Glutamatergic neuron (in vitro differentiated cells): ENCODE results near the gene FOXO1. TPM values are rescaled to one million over a fixed set of nuclear protein-coding genes. Genes with fewer than 3 reads are reported as not detected.

Source experiments
- DNase-seq: peaks from one replicate; pipeline ENCODE4 v3.0.0; 2022
- H3K27ac Mint-ChIP-seq: one replicate; pipeline ENCODE4 v1.8.0; 2020; ENCODE audit warnings: mild to moderate bottlenecking, mixed read lengths, inconsistent platforms; ENCODE audit not compliant: unreplicated experiment
- H3K27me3 Mint-ChIP-seq: one replicate; pipeline ENCODE4 v1.8.0; 2020; ENCODE audit warnings: mild to moderate bottlenecking, moderate library complexity, mixed read lengths, inconsistent platforms; ENCODE audit not compliant: unreplicated experiment
- H3K36me3 Mint-ChIP-seq: one replicate; pipeline ENCODE4 v1.8.0; 2020; ENCODE audit warnings: mild to moderate bottlenecking, mixed read lengths, inconsistent platforms; ENCODE audit not compliant: unreplicated experiment
- H3K4me1 Mint-ChIP-seq: one replicate; pipeline ENCODE4 v1.8.0; 2020; ENCODE audit warnings: mild to moderate bottlenecking, low read depth, mixed read lengths, inconsistent platforms; ENCODE audit not compliant: unreplicated experiment
- H3K4me3 Mint-ChIP-seq: one replicate; pipeline ENCODE4 v1.8.0; 2020; ENCODE audit warnings: mild to moderate bottlenecking, mixed read lengths, inconsistent platforms; ENCODE audit not compliant: unreplicated experiment
- H3K9me3 Mint-ChIP-seq: one replicate; pipeline ENCODE4 v1.8.0; 2020; ENCODE audit warnings: mild to moderate bottlenecking, moderate library complexity, mixed read lengths, inconsistent platforms; ENCODE audit not compliant: unreplicated experiment
- total RNA-seq: library from RNA; stranded (reverse); fragmentation: NEBNext Ultra II Directional; extraction: Animal tissue kit (Norgen Biotek cat#: 25700); gene quantifications from one replicate; pipeline ENCODE4 v1.2.1, GENCODE V29; 2021; ENCODE audit not compliant: unreplicated experiment
- TF ChIP-seq, protein P1 (sequence below): fragments of 200-600 bp; sonication (generic); IDR thresholded peaks from one replicate; pipeline ENCODE4 v1.5.0; 2021; ENCODE audit not compliant: partially characterized antibody, unreplicated experiment

Gene FOXO1
- total RNA-seq, 1 donor from 2014 or later, result 1.4 TPM

DNA sequence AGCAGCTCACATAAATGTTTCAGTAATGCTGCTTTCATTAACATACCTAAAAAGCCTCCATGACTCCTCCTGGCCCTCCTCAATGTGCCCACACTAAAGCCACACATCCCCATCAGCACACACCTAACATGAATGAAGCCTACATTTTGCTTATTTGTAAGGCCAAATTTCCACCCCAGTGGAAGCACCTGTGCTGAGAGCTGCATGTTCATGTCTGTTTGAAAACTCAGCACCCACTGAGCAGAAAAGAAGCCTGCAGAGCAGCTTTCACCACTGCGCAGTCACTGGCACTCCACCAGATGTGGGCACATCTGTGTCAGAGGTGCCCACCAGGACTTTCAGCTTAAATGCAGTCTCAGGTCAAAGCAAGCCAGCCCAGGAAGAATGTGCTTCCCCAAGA, 93.5 kb downstream of the FOXO1 start:
- Mint-ChIP-seq H3K4me3 (no peak overlapping the region), H3K4me1 (no peaks in the 10 kb centered on the region), H3K9me3 (no peaks in the 10 kb centered on the region), H3K36me3 (no peaks in the 10 kb centered on the region), H3K27me3 (no peaks in the 10 kb centered on the region), H3K27ac (no peak overlapping the region)
- DNase-seq, result no peak
- TF ChIP-seq, protein P1, sequence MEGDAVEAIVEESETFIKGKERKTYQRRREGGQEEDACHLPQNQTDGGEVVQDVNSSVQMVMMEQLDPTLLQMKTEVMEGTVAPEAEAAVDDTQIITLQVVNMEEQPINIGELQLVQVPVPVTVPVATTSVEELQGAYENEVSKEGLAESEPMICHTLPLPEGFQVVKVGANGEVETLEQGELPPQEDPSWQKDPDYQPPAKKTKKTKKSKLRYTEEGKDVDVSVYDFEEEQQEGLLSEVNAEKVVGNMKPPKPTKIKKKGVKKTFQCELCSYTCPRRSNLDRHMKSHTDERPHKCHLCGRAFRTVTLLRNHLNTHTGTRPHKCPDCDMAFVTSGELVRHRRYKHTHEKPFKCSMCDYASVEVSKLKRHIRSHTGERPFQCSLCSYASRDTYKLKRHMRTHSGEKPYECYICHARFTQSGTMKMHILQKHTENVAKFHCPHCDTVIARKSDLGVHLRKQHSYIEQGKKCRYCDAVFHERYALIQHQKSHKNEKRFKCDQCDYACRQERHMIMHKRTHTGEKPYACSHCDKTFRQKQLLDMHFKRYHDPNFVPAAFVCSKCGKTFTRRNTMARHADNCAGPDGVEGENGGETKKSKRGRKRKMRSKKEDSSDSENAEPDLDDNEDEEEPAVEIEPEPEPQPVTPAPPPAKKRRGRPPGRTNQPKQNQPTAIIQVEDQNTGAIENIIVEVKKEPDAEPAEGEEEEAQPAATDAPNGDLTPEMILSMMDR, result no peak

DNA sequence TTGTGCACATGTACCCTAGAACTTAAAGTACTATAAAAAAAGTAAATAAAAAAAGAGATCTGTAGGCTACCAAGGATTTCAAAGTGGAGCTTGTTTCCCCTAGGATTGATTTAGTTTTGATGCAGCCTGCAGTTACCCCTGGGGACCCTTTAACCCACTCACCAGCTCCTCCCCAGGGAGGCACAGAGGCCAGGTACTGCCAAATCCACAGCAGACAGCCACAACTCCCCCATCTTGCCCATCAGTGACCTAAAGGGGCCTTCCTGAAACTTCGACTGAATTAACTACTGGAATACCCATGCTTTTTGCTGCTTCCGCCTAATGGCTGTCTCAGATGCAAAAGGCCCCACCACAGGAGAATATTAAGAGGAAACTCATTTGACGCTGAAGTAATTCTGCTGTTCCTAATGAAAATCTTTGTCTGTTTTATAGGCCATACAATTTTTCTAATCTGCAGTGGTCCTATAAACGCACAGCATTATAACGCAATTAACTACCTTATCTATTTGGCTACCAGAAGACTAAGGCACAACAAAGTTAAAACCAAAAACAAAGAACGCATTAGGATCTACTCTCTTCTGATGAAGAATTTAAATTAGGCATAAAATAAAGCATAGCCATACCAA, 95.0 kb downstream of the FOXO1 start:
- Mint-ChIP-seq H3K4me1 (no peaks in the 10 kb centered on the region), H3K27me3 (no peaks in the 10 kb centered on the region), H3K9me3 (no peaks in the 10 kb centered on the region), H3K27ac (no peak overlapping the region), H3K36me3 (no peaks in the 10 kb centered on the region), H3K4me3 (no peak overlapping the region)
- TF ChIP-seq, protein P1, result no peak
- no peak for DNase-seq

DNA sequence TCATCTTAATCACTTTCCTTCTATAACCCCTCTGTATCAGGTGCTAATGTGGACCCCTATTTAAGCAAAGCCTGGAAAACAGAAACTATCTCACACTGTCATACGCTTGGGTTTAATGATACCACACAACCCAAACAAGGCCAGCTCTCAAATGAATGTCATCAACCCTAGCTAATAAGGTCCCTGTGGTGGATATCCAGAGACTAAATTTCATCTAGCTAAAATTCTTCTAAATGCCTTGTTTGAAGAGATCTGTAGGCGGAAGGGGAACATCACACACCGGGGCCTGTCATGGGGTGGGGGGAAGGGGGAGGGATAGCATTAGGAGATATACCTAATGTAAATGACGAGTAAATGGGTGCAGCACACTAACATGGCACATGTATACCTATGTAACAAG, 95.5 kb downstream of the FOXO1 start:
- no peaks in the 10 kb centered on the region for H3K9me3 Mint-ChIP-seq
- H3K27ac Mint-ChIP-seq, result no peak overlapping the region

DNA sequence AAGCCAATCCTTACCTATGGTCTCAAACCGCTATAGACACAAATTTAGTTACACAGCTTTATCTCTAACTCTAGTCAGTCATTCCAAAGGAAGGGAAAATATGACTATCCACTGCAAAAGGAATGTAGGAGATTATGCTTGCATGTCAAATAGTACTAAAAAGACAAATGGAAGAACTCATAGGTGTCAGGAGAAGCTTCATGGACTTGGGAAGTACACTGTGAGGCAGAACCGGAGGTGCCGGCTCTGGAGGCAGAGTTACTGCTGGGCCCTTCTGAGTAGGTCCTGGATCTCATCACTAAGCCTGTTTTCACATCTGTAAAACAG, 97.5 kb downstream of the FOXO1 start:
- no peaks in the 10 kb centered on the region for H3K9me3 Mint-ChIP-seq
- H3K27me3 Mint-ChIP-seq, result no peaks in the 10 kb centered on the region
- no peak overlapping the region for H3K27ac Mint-ChIP-seq
- TF ChIP-seq, protein P1, result no peak
- no peak overlapping the region for H3K4me3 Mint-ChIP-seq
- peaks cover under 1% of the 10 kb centered on the region for H3K4me1 Mint-ChIP-seq
- H3K36me3 Mint-ChIP-seq, result no peaks in the 10 kb centered on the region
- DNase-seq, result no peak

More for the DNA sequence above, 95.5 kb downstream of the FOXO1 start:
- DNase-seq, result no peak
- TF ChIP-seq, protein P1, result no peak
- no peaks in the 10 kb centered on the region for H3K36me3 Mint-ChIP-seq
- H3K4me1 Mint-ChIP-seq, result no peaks in the 10 kb centered on the region
- no peaks in the 10 kb centered on the region for H3K27me3 Mint-ChIP-seq
- H3K4me3 Mint-ChIP-seq, result no peak overlapping the region

DNA sequence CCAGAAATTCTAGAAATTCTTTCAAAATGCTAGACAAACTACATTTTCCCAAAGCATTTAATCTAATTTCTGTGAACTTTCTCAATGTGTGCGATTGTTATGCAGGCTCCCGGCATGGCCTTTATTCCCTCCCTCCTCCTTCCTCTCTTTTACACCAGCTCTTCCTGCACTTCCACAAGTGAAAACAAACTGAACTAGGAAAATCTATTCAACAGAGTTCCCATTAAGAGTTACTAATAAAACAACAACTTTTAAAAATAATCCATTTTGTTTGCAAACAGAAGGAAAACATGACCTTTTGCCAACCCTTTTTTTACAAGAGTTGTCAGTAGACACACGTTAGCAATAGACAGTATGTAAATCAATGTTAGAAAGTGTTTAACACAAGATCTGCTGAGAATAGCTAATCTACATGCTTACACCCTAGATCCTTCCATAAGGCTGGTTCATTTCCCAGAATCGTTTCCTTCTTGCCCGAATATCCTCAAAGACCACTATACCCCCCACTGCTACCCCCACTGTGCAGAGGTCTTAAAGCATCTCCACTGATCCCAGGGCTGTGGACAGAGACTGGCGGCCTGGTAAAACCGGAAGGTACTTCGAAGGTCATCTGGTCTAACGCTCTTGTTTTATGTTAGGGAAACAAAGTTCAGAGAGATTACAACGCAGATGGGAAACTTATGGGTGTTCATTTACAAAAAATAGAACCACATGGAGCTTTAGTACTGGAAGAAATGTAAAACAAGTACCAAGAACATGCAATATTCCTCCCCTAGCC, 98.0 kb downstream of the FOXO1 start:
- TF ChIP-seq, protein P1, result no peak
- Mint-ChIP-seq H3K4me1 (peaks cover 3% of the 10 kb centered on the region), H3K27me3 (no peaks in the 10 kb centered on the region), H3K9me3 (no peaks in the 10 kb centered on the region), H3K27ac (no peak overlapping the region), H3K36me3 (no peaks in the 10 kb centered on the region), H3K4me3 (no peak overlapping the region)
- no peak for DNase-seq
